Measurements from ENCODE around the gene ASH1L. TPM values are rescaled to one million over a fixed set of nuclear protein-coding genes. Genes with fewer than 3 reads are reported as not detected.
"Not testable (repeated sequence)": the region's sequence is repeated elsewhere in the genome, so short reads cannot be mapped to it uniquely, and the experiment has no call there.

The ASH1L gene
- polyA plus RNA-seq (2011; rRNA removed) (24.0 and 30.6 TPM in 2 replicates), polyA minus RNA-seq (2011; rRNA and poly(A)+ RNA removed) (46.6 and 56.0 TPM in 2 replicates)

GRCh38 chr1:155562581-155563376, at the start of gene ASH1L:
TSS of gene ASH1L (minus strand) at chr1:155562803. CDS start at chr1:155521519, 41,284 bp downstream.
- CTCF ChIA-PET: interaction anchor here (0.6 kb wide), 1 partner anchor 89 kb away, joined by 3 read pairs; no protein-coding TSS in a partner anchor
- peak; percentile 72 for DNase-seq (ENCODE audit: low read depth, low spot score)
- H3K27ac ChIP-seq (ENCODE audit: low read depth, low read length): peak within 1 kb of the TSS; percentile 98
- H3K27me3 ChIP-seq (ENCODE audit: control insufficient read depth, insufficient read depth, low read length): no peaks in the 10 kb centered on the region
- H3K4me3 ChIP-seq (ENCODE audit: low read depth, low read length): peak within 1 kb of the TSS; percentile 87
- H3K9me3 ChIP-seq (ENCODE audit: control insufficient read depth, insufficient read depth, low read length): no peaks in the 10 kb centered on the region; the same call in 1 of the 2 replicates
- TF ChIP-seq CTCF (IDR thresholded peaks at IDR 0.05; ENCODE audit: low read depth, low read length): no peak
- POLR2A ChIA-PET: interaction anchor here (0.5 to 1.0 kb wide), 9 partner anchors 28 to 1131 kb away, joined by 3 to 6 read pairs (median 4); partner anchors contain the start of gene CLK2

GRCh38 chr1:155610257-155610647, 47.6 kb upstream of the ASH1L start:
- CTCF ChIA-PET; H3K27me3 ChIP-seq (ENCODE audit: control insufficient read depth, insufficient read depth, low read length); DNase-seq (ENCODE audit: low read depth, low spot score); POLR2A ChIA-PET; H3K9me3 ChIP-seq (ENCODE audit: control insufficient read depth, insufficient read depth, low read length); H3K27ac ChIP-seq (ENCODE audit: low read depth, low read length): not testable (repeated sequence)
- H3K4me3 ChIP-seq (ENCODE audit: low read depth, low read length): peak overlapping the region; percentile 58

- H3K27me3 ChIP-seq (ENCODE audit: control insufficient read depth, insufficient read depth, low read length): no peaks in the 10 kb centered on the region
- no peaks in the 10 kb centered on the region; the same call in 1 of the 2 replicates for H3K9me3 ChIP-seq (ENCODE audit: control insufficient read depth, insufficient read depth, low read length)
- H3K27ac ChIP-seq (ENCODE audit: low read depth, low read length): peak within 1 kb of the TSS; percentile 62
- POLR2A ChIA-PET: no interaction called here
- TF ChIP-seq CTCF (IDR thresholded peaks at IDR 0.05; ENCODE audit: low read depth, low read length): no peak
- CTCF ChIA-PET: interaction anchor here (1.0 kb wide), 1 partner anchor 360 kb away, joined by 5 read pairs; no protein-coding TSS in a partner anchor
- peak within 1 kb of the TSS; percentile 67 for H3K4me3 ChIP-seq (ENCODE audit: low read depth, low read length)
- peak; percentile 93 for DNase-seq (ENCODE audit: low read depth, low spot score)
Measured at GRCh38 chr1:155609515-155610256, 47.1 kb upstream of the ASH1L start, which contains the start of gene MSTO1. TSS of gene MSTO1 (plus strand) at chr1:155610218. CDS start at chr1:155610249, 31 bp downstream.

GRCh38 chr1:155608888-155609225, 46.3 kb upstream of the ASH1L start:
- Histone ChIP-seq H3K4me3 (ENCODE audit: low read depth, low read length) (no peak overlapping the region), H3K27me3 (ENCODE audit: control insufficient read depth, insufficient read depth, low read length) (no peaks in the 10 kb centered on the region), H3K27ac (ENCODE audit: low read depth, low read length) (no peak overlapping the region), H3K9me3 (ENCODE audit: control insufficient read depth, insufficient read depth, low read length) (no peaks in the 10 kb centered on the region; the same call in 1 of the 2 replicates)
- DNase-seq (ENCODE audit: low read depth, low spot score): no peak
- POLR2A ChIA-PET: no interaction called here
- CTCF ChIA-PET: interaction anchor here (0.5 to 1.0 kb wide), 2 partner anchors 37 to 359 kb away, joined by 5 to 6 read pairs; no protein-coding TSS in a partner anchor
- no peak for TF ChIP-seq CTCF (IDR thresholded peaks at IDR 0.05; ENCODE audit: low read depth, low read length)

GRCh38 chr1:155607708-155608107, 45.1 kb upstream of the ASH1L start:
- H3K27me3 ChIP-seq (ENCODE audit: control insufficient read depth, insufficient read depth, low read length): no peaks in the 10 kb centered on the region
- no peak for TF ChIP-seq CTCF (IDR thresholded peaks at IDR 0.05; ENCODE audit: low read depth, low read length)
- no peak for DNase-seq (ENCODE audit: low read depth, low spot score)
- no peaks in the 10 kb centered on the region; the same call in 1 of the 2 replicates for H3K9me3 ChIP-seq (ENCODE audit: control insufficient read depth, insufficient read depth, low read length)
- CTCF ChIA-PET: interaction anchor here (0.9 to 1.0 kb wide), 2 partner anchors 16 to 358 kb away, joined by 3 to 4 read pairs; no protein-coding TSS in a partner anchor
- H3K27ac ChIP-seq (ENCODE audit: low read depth, low read length): no peak overlapping the region
- POLR2A ChIA-PET: no interaction called here
- no peak overlapping the region for H3K4me3 ChIP-seq (ENCODE audit: low read depth, low read length)

- H3K4me3 ChIP-seq (ENCODE audit: low read depth, low read length); H3K9me3 ChIP-seq (ENCODE audit: control insufficient read depth, insufficient read depth, low read length); CTCF ChIA-PET; H3K27me3 ChIP-seq (ENCODE audit: control insufficient read depth, insufficient read depth, low read length); POLR2A ChIA-PET; H3K27ac ChIP-seq (ENCODE audit: low read depth, low read length); DNase-seq (ENCODE audit: low read depth, low spot score): not testable (repeated sequence)
Measured at GRCh38 chr1:155599828-155600572, 37.4 kb upstream of the ASH1L start.
